Astrocyte (in vitro differentiated cells and primary cell): ENCODE results near the gene GMNC.

Experiments used
- CTCF ChIP-seq: IDR thresholded peaks from 2 replicates; pipeline ENCODE4 v1.5.1; 2011; ENCODE audit warnings: low read depth, mild to moderate bottlenecking, inconsistent platforms, low read length, moderate library complexity; ENCODE audit not compliant: insufficient read depth
- EZH2 ChIP-seq: IDR thresholded peaks from 2 replicates; pipeline ENCODE4 v1.6.1; 2012; ENCODE audit warnings: mild to moderate bottlenecking, low read length, inconsistent platforms; ENCODE audit not compliant: insufficient read depth

GRCh38 chr3:190909908-190910307 is 47.4 kb upstream of the GMNC start:
- TF ChIP-seq CTCF (no peak), EZH2 (no peak)
